ENCODE results near the gene RFPL3. TPM values are rescaled to one million over a fixed set of nuclear protein-coding genes. Genes with fewer than 3 reads are reported as not detected.
"Not testable (repeated sequence)": the region's sequence is repeated elsewhere in the genome, so short reads cannot be mapped to it uniquely, and the experiment has no call there.

RFPL3 gene
- polyA plus RNA-seq, 2 of the 4 experiments (the other 2 are of a cell fraction): not detected

GRCh38 chr22:32355760-32356159, 1.9 kb upstream of the RFPL3 start:
- peak in 1 of 2 experiments; percentile 31 for DNase-seq (ENCODE audit: low read depth in 1 of 2, low spot score in 1 of 2)
- Histone ChIP-seq H3K4me3 (no peak overlapping the region), H3K4me1 (no peaks in the 10 kb centered on the region), H3K4me2 (no peak overlapping the region), H3K27ac (no peak overlapping the region), H3K9me3 (no peaks in the 10 kb centered on the region)
- no peak for TF ChIP-seq FOSB (CRISPR knock-in tag; IDR thresholded peaks at IDR 0.05)
- peak in 1 of 2 experiments; percentile 25; a peak in 2 of 5 replicates for TF ChIP-seq RAD21 (conservative IDR thresholded peaks at IDR 0.05 in 1 of 2, IDR thresholded peaks at IDR 0.05 in 1 of 2)
- peak; percentile 61 to 64; a peak in 4 of 6 replicates for ATAC-seq
- ChIA-PET CTCF (interaction anchor here (0.8 kb wide), 1 partner anchor 378 kb away, joined by 3 read pairs; no protein-coding TSS in a partner anchor), POLR2A (no interaction called here)
- FAIRE-seq: no peak
- 70% methylated on average over 3 of the region's 3 CpGs for WGBS (ENCODE audit: missing lambda C conversion rate)

GRCh38 chr22:32360096-32360495, 2.4 kb downstream of the RFPL3 start:
- DNase-seq (ENCODE audit: low read depth in 1 of 2, low spot score in 1 of 2); POLR2A ChIA-PET: not testable (repeated sequence)
- 46% methylated on average over 6 of the region's 11 CpGs for WGBS (ENCODE audit: missing lambda C conversion rate)

GRCh38 chr22:32361257-32361656, 3.6 kb downstream of the RFPL3 start:
- no peaks in the 10 kb centered on the region for H3K9me3 ChIP-seq
- no peaks in the 10 kb centered on the region for H3K4me1 ChIP-seq
- CTCF ChIA-PET: no interaction called here
- no peak overlapping the region for H3K27ac ChIP-seq
- no peak for ATAC-seq
- FAIRE-seq: no peak
- WGBS (ENCODE audit: missing lambda C conversion rate): 86% methylated on average over 2 of the region's 2 CpGs
- no peak overlapping the region for H3K4me2 ChIP-seq
- POLR2A ChIA-PET: no interaction called here
- H3K4me3 ChIP-seq: no peak overlapping the region
- TF ChIP-seq CBX2 (IDR thresholded peaks at IDR 0.05; ENCODE audit: borderline replicate concordance, low read depth): no peak
- no peak for TF ChIP-seq KDM1A (IDR thresholded peaks at IDR 0.05; ENCODE audit: low read depth)
- no peak for TF ChIP-seq TP53 (CRISPR knock-in tag; IDR thresholded peaks at IDR 0.05)
- no peak for TF ChIP-seq NPAS2 (CRISPR knock-in tag; IDR thresholded peaks at IDR 0.05; ENCODE audit: borderline replicate concordance)
- no peak for TF ChIP-seq CTCF (IDR thresholded peaks at IDR 0.05)
- no peak for TF ChIP-seq CHD4 (IDR thresholded peaks at IDR 0.05; ENCODE audit: borderline replicate concordance)
- TF ChIP-seq CBX8 (IDR thresholded peaks at IDR 0.05): no peak
- no peak for TF ChIP-seq JUN (IDR thresholded peaks at IDR 0.05)
- TF ChIP-seq RCOR1 (IDR thresholded peaks at IDR 0.05; ENCODE audit: low read depth, low read length): no peak
- no peak for DNase-seq (ENCODE audit: low read depth in 1 of 2, low spot score in 1 of 2)

More at GRCh38 chr22:32360096-32360495, 2.4 kb downstream of the RFPL3 start:
- CTCF ChIA-PET, H3K4me2 ChIP-seq, H3K27ac ChIP-seq, H3K9me3 ChIP-seq, H3K4me3 ChIP-seq, H3K4me1 ChIP-seq, FAIRE-seq, ATAC-seq: not testable (repeated sequence)

GRCh38 chr22:32364210-32364609, 6.5 kb downstream of the RFPL3 start:
- no peak for TF ChIP-seq ZNF302 (CRISPR knock-in tag; IDR thresholded peaks at IDR 0.05)
- no peak for TF ChIP-seq NFE2L2 (conservative IDR thresholded peaks at IDR 0.05; ENCODE audit: low read length)
- TF ChIP-seq REST (IDR thresholded peaks at IDR 0.05): no peak
- TF ChIP-seq E2F6 (IDR thresholded peaks at IDR 0.05; ENCODE audit: borderline replicate concordance, low read depth): no peak
- no peak for TF ChIP-seq MAFK (IDR thresholded peaks at IDR 0.05; ENCODE audit: partially characterized antibody)
- no peak for TF ChIP-seq CEBPB (IDR thresholded peaks at IDR 0.05)
- TF ChIP-seq ESRRA (IDR thresholded peaks at IDR 0.05; ENCODE audit: borderline replicate concordance, low read length): no peak
- TF ChIP-seq CBX2 (IDR thresholded peaks at IDR 0.05; ENCODE audit: borderline replicate concordance, low read depth): no peak
- TF ChIP-seq NPAS2 (CRISPR knock-in tag; IDR thresholded peaks at IDR 0.05; ENCODE audit: borderline replicate concordance): no peak
- TF ChIP-seq CBX8 (IDR thresholded peaks at IDR 0.05): no peak
- TF ChIP-seq MAX (IDR thresholded peaks at IDR 0.05): no peak
- TF ChIP-seq EP300 (IDR thresholded peaks at IDR 0.05): no peak
- no peak overlapping the region for H3K4me2 ChIP-seq
- POLR2A ChIA-PET: no interaction called here
- WGBS (ENCODE audit: missing lambda C conversion rate): 56% methylated on average over 5 of the region's 5 CpGs
- FAIRE-seq (no peak), ATAC-seq (no peak), DNase-seq (ENCODE audit: low read depth in 1 of 2, low spot score in 1 of 2) (no peak)
- H3K9me3 ChIP-seq: no peaks in the 10 kb centered on the region
- CTCF ChIA-PET: no interaction called here
- no peak overlapping the region for H3K4me3 ChIP-seq
- H3K27ac ChIP-seq: no peak overlapping the region
- no peaks in the 10 kb centered on the region for H3K4me1 ChIP-seq
